ENCODE data around the gene APOOL.

- TF ChIP-seq EP300 (IDR thresholded peaks at IDR 0.05; ENCODE audit: low read depth), result no peak
- no peak for TF ChIP-seq POLR2AphosphoS5 (IDR thresholded peaks at IDR 0.05)
These were observed 104.5 kb downstream of the APOOL start for GRCh38 chrX:85108165-85108564.

All from transverse colon (tissue), 3 donors.